ENCODE data around the gene SCD5.

- TF ChIP-seq POLR2AphosphoS5 (IDR thresholded peaks at IDR 0.05; ENCODE audit: low read depth, low read length) = no peak
- no peak for TF ChIP-seq TAF1 (IDR thresholded peaks at IDR 0.05; ENCODE audit: borderline replicate concordance, insufficient read depth, low read length)
These were observed 116.8 kb downstream of the SCD5 start for GRCh38 chr4:82681754-82682153.

All from PFSK-1 (cell line).